ENCODE results near the gene RANBP17.

RANBP17 gene

GRCh38 chr5:171317230-171317629, 455.4 kb downstream of the RANBP17 start:
- H3K4me3 ChIP-seq (replicated peaks; ENCODE audit: low read depth, low read length), result no peak overlapping the region
- no peak for DNase-seq (ENCODE audit: extremely low read depth, low read depth)
- no peak for TF ChIP-seq CTCF (IDR thresholded peaks at IDR 0.05; ENCODE audit: low read depth, low read length, missing control alignments)

- TF ChIP-seq CTCF (IDR thresholded peaks at IDR 0.05; ENCODE audit: low read depth, low read length, missing control alignments), result no peak
- no peak for DNase-seq (ENCODE audit: extremely low read depth, low read depth)
- H3K4me3 ChIP-seq (replicated peaks; ENCODE audit: low read depth, low read length), result no peak overlapping the region
These were observed 456.2 kb downstream of the RANBP17 start for GRCh38 chr5:171318026-171318425.

GRCh38 chr5:171321447-171321846, 459.6 kb downstream of the RANBP17 start:
- no peak for TF ChIP-seq CTCF (IDR thresholded peaks at IDR 0.05; ENCODE audit: low read depth, low read length, missing control alignments)
- no peak for DNase-seq (ENCODE audit: extremely low read depth, low read depth)

GRCh38 chr5:171322527-171322926, 460.7 kb downstream of the RANBP17 start:
- H3K4me3 ChIP-seq (replicated peaks; ENCODE audit: low read depth, low read length), result no peak overlapping the region
- TF ChIP-seq CTCF (IDR thresholded peaks at IDR 0.05; ENCODE audit: low read depth, low read length, missing control alignments), result no peak
- DNase-seq (ENCODE audit: extremely low read depth, low read depth), result no peak

More at GRCh38 chr5:171321447-171321846, 459.6 kb downstream of the RANBP17 start:
- no peak overlapping the region for H3K4me3 ChIP-seq (replicated peaks; ENCODE audit: low read depth, low read length)

GRCh38 chr5:171323007-171323406, 461.2 kb downstream of the RANBP17 start:
- no peak overlapping the region for H3K4me3 ChIP-seq (replicated peaks; ENCODE audit: low read depth, low read length)
- TF ChIP-seq CTCF (IDR thresholded peaks at IDR 0.05; ENCODE audit: low read depth, low read length, missing control alignments), result no peak
- DNase-seq (ENCODE audit: extremely low read depth, low read depth), result no peak

GRCh38 chr5:171323806-171324632, 462.2 kb downstream of the RANBP17 start:
- DNase-seq (ENCODE audit: extremely low read depth, low read depth), result no peak
- no peak for TF ChIP-seq CTCF (IDR thresholded peaks at IDR 0.05; ENCODE audit: low read depth, low read length, missing control alignments)

More at GRCh38 chr5:171323806-171324632, 462.2 kb downstream of the RANBP17 start:
- H3K4me3 ChIP-seq (replicated peaks; ENCODE audit: low read depth, low read length), result no peak overlapping the region

All from HFF-Myc (cell line).